ENCODE measurements around the gene OPA1.

GRCh38 chr3:193744822-193745684, 152.0 kb downstream of the OPA1 start:
- TF ChIP-seq CTCF (IDR thresholded peaks at IDR 0.05; ENCODE audit: low read depth, low read length) (no peak), EZH2phosphoT487 (IDR thresholded peaks at IDR 0.05; ENCODE audit: low read depth) (no peak)
